GM06990 (cell line): ENCODE results near the gene GALNT14.
A peak's percentile ranks its signal among the peaks of the same experiment; 100 is the strongest.

Experiments
- DNase-seq: peaks from one replicate; pipeline ENCODE4 v3.0.0-alpha.2; 2011; ENCODE audit not compliant: insufficient read length; ENCODE audit errors: extremely low read depth
- H3K27me3 ChIP-seq: replicated peaks from 2 replicates; pipeline ENCODE4 v1.6.0; 2011; ENCODE audit warnings: low read length; ENCODE audit not compliant: control insufficient read depth, insufficient read depth
- H3K36me3 ChIP-seq: 2 replicates; pipeline ENCODE4 v1.5.1; 2011; ENCODE audit warnings: low read length; ENCODE audit not compliant: control insufficient read depth, insufficient read depth
- H3K4me3 ChIP-seq: replicated peaks from 2 replicates; pipeline ENCODE4 v1.5.1; 2011; ENCODE audit warnings: low read depth, mild to moderate bottlenecking, control low read depth, low read length
- CTCF ChIP-seq: IDR thresholded peaks from 2 replicates; pipeline ENCODE4 v1.5.1; 2011; ENCODE audit warnings: low read length, control low read depth, mild to moderate bottlenecking, inconsistent platforms; ENCODE audit not compliant: insufficient read depth, poor library complexity, severe bottlenecking

Gene GALNT14

DNA sequence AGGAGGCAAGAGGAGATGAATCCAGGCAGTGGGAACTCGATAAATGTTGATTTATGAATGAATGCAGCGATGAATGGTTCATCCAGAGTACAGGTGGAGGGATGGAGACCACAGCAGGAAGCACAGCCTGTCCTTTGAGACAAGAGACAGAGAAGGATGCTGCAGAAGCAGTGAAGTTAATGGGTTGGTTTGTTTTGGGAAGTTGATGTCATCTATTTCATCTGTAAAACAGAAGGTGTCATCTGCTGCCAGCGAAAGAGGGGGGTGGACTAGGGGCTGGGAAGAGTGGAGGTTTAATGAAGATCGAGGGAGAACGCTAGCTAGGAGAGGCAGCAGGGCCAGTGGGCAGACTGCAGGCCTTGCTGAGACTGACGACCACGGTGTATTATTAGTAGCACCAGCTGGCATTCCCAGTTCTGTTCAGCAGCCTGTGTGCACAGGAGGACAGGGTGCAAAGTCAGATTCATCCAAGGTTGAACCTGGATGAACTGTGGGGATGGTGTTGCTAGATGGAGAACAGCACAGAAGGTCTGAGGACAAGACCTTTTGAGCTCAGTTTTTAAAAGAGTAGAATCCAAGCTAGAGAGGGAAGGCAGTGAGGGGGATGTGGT, 210.7 kb downstream of the GALNT14 start:
- Histone ChIP-seq H3K4me3 (no peak overlapping the region), H3K36me3 (no peaks in the 10 kb centered on the region)
- no peak for TF ChIP-seq CTCF

GRCh38 chr2:30926606-30927005, 211.6 kb downstream of the GALNT14 start:
- DNase-seq: no peak
- Histone ChIP-seq H3K27me3 (no peaks in the 10 kb centered on the region; the same call in 1 of the 2 replicates), H3K4me3 (no peak overlapping the region), H3K36me3 (no peaks in the 10 kb centered on the region)
- no peak for TF ChIP-seq CTCF

More for the DNA sequence above, 210.7 kb downstream of the GALNT14 start:
- H3K27me3 ChIP-seq: no peaks in the 10 kb centered on the region; the same call in 1 of the 2 replicates
- DNase-seq: no peak

GRCh38 chr2:30923623-30924022, 214.6 kb downstream of the GALNT14 start:
- no peaks in the 10 kb centered on the region for H3K27me3 ChIP-seq
- TF ChIP-seq CTCF: no peak
- no peaks in the 10 kb centered on the region for H3K36me3 ChIP-seq
- H3K4me3 ChIP-seq: no peak overlapping the region
- no peak for DNase-seq

DNA sequence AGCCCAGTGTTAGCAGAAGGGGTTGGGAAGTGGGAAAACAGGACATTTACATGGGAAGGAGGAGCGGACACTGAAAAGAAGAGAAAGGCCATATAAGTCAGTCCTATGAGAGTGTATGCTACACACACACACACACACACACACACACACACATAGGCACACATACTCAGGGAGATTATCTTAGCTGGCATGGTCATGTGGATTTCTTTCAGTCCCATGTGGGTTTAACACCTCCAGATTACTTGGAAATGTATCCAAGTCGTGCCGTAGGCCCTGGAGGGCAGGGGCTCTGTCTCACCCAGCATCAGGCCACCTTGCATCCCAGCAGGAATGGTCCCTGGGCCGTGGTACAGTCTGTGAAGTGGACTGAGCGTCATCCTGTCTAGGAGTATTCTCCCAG, 217.7 kb downstream of the GALNT14 start:
- H3K4me3 ChIP-seq: no peak overlapping the region
- no peak for TF ChIP-seq CTCF
- DNase-seq: no peak
- no peaks in the 10 kb centered on the region for H3K36me3 ChIP-seq
- H3K27me3 ChIP-seq: no peaks in the 10 kb centered on the region

GRCh38 chr2:30915486-30915885, 222.8 kb downstream of the GALNT14 start:
- Histone ChIP-seq H3K36me3 (no peaks in the 10 kb centered on the region), H3K27me3 (no peaks in the 10 kb centered on the region; the same call in 1 of the 2 replicates), H3K4me3 (no peak overlapping the region)
- TF ChIP-seq CTCF: peak; percentile 50
- no peak for DNase-seq

GRCh38 chr2:30914456-30914855, 223.8 kb downstream of the GALNT14 start:
- DNase-seq: no peak
- H3K4me3 ChIP-seq: no peak overlapping the region
- no peaks in the 10 kb centered on the region; the same call in 1 of the 2 replicates for H3K27me3 ChIP-seq
- no peaks in the 10 kb centered on the region for H3K36me3 ChIP-seq
- no peak for TF ChIP-seq CTCF
